Vagina (tissue), 2 donors: ENCODE data around the gene CCDC9B.

Source experiments
- CTCF ChIP-seq, 3 experiments: fragments of 450-650 bp in 2 of 3; fragments of 200-600 bp in 1 of 3; sonication (generic) in 1 of 3; IDR thresholded peaks; one replicate each; pipeline ENCODE4 v1.5.1; 2017 to 2019; ENCODE audit warnings: antibody characterized with exemption in 3 of 3, mild to moderate bottlenecking in 2 of 3, moderate library complexity in 2 of 3
- POLR2A ChIP-seq, 2 donors: fragments of 450-650 bp; IDR thresholded peaks; one replicate each; pipeline ENCODE4 v1.6.1; 2017; ENCODE audit warnings: antibody characterized with exemption in 2 of 2, mild to moderate bottlenecking in 2 of 2, moderate library complexity in 2 of 2
- POLR2AphosphoS5 ChIP-seq, 2 donors: sonication (generic); formaldehyde crosslinking; IDR thresholded peaks; one replicate each; pipeline ENCODE4 v1.9.0; 2017; ENCODE audit warnings: antibody characterized with exemption in 2 of 2, mild to moderate bottlenecking in 2 of 2, low read depth in 1 of 2; ENCODE audit not compliant: insufficient read depth in 1 of 2

GRCh38 chr15:40380636-40381035 lies 39.9 kb upstream of the CCDC9B start:
- TF ChIP-seq CTCF (IDR thresholded peaks at IDR 0.05) (no peak), POLR2AphosphoS5 (IDR thresholded peaks at IDR 0.05; ENCODE audit: insufficient read depth in 1 of 2, low read depth in 1 of 2) (no peak), POLR2A (IDR thresholded peaks at IDR 0.05) (no peak)
